Measurements from ENCODE around the gene AMD1. TPM values are rescaled to one million over a fixed set of nuclear protein-coding genes. Genes with fewer than 3 reads are reported as not detected.

AMD1 gene
- 131 to 158 TPM (median 147 TPM) in 5 replicates for total RNA-seq (2022; extraction: Qiagen RNA extraction)

GRCh38 chr6:110873981-110874879, at the start of gene AMD1:
Gene AMD1 (plus strand): TSS chr6:110874785. CDS start chr6:110875106, 321 bp downstream.

Other genes with a start within 250 kb of the AMD1 start
- 3.9 to 5.3 TPM (median 4.4 TPM) in 5 replicates for gene CDK19, start 59.3 kb upstream of the AMD1 start, total RNA-seq (2022; extraction: Qiagen RNA extraction)
- 74.3 to 89.5 TPM (median 84.6 TPM) in 5 replicates for gene GTF3C6, start 83.9 kb downstream of the AMD1 start, total RNA-seq (2022; extraction: Qiagen RNA extraction)
- gene RPF2, start 107.3 kb downstream of the AMD1 start, total RNA-seq (2022; extraction: Qiagen RNA extraction) = 25.4 to 39.4 TPM (median 26.6 TPM) in 5 replicates
- gene SLC16A10, start 212.7 kb downstream of the AMD1 start, total RNA-seq (2022; extraction: Qiagen RNA extraction) = 0.16 to 0.48 TPM (median 0.39 TPM) in 5 replicates

All from A549 treated with CORT108297 at 1 μM for 4 hours (cell line).